ENCODE results near the gene MSI2. TPM values are rescaled to one million over a fixed set of nuclear protein-coding genes. Genes with fewer than 3 reads are reported as not detected.

MSI2 gene
- total and polyA plus RNA-seq, 8 donors: 35.0 to 49.5 (median 47.5) TPM

DNA sequence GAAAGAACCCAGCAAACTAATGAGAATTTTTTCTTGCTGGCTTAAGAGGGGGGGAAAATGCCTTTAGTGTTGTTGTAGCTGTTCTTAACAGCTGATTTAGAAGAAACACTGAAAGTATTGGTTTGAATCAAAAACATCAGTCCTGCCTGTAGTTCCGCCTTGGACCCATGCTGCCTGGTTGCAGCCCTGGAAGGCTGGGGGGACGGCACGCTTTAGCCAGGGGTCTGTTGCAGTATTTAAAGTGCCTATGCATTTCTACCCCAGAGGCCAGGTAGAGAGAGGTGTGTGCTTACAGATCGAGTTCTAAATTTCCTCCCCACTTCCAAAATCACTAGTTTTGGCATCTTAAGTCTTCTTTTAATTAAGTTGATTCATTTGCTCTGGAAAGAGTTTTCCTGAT is 286.9 kb downstream of the MSI2 start:
- Histone ChIP-seq H3K27me3 (no peaks in the 10 kb centered on the region), H3K4me1 (peaks cover 0 to 4% of the 10 kb centered on the region in 2 donors), H3K36me3 (no peaks in the 10 kb centered on the region), H3K9me3 (no peaks in the 10 kb centered on the region), H3K27ac (no peak overlapping the region), H3K4me3 (no peak overlapping the region)
- ATAC-seq (no peak), DNase-seq (no peak)
- intact Hi-C loops (cut with DNase I): no loop called here
- TF ChIP-seq, protein P1, sequence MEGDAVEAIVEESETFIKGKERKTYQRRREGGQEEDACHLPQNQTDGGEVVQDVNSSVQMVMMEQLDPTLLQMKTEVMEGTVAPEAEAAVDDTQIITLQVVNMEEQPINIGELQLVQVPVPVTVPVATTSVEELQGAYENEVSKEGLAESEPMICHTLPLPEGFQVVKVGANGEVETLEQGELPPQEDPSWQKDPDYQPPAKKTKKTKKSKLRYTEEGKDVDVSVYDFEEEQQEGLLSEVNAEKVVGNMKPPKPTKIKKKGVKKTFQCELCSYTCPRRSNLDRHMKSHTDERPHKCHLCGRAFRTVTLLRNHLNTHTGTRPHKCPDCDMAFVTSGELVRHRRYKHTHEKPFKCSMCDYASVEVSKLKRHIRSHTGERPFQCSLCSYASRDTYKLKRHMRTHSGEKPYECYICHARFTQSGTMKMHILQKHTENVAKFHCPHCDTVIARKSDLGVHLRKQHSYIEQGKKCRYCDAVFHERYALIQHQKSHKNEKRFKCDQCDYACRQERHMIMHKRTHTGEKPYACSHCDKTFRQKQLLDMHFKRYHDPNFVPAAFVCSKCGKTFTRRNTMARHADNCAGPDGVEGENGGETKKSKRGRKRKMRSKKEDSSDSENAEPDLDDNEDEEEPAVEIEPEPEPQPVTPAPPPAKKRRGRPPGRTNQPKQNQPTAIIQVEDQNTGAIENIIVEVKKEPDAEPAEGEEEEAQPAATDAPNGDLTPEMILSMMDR (IDR thresholded peaks at IDR 0.05): no peak

DNA sequence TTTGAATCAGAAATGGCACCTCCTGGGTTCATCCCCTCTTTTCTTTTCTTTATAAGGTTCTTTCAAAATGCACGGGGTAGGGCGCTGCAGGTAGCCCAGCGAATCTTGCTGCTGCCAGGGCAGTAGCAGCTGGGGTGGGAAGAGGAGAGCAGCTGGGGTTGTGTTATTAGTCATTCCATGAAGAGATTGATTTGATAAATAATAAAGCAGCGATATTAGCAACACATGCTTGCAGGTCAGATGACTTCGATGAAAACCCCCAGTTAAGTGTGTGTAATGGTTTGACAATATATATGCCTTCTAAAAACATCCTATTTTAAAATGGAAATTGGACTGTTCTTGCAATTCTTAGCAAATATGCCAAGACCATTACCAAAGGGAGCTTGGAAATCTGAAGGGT is 288.1 kb downstream of the MSI2 start:
- H3K27ac ChIP-seq: no peak overlapping the region
- intact Hi-C loops (cut with DNase I): no loop called here
- TF ChIP-seq, protein P1 (IDR thresholded peaks at IDR 0.05): no peak

DNA sequence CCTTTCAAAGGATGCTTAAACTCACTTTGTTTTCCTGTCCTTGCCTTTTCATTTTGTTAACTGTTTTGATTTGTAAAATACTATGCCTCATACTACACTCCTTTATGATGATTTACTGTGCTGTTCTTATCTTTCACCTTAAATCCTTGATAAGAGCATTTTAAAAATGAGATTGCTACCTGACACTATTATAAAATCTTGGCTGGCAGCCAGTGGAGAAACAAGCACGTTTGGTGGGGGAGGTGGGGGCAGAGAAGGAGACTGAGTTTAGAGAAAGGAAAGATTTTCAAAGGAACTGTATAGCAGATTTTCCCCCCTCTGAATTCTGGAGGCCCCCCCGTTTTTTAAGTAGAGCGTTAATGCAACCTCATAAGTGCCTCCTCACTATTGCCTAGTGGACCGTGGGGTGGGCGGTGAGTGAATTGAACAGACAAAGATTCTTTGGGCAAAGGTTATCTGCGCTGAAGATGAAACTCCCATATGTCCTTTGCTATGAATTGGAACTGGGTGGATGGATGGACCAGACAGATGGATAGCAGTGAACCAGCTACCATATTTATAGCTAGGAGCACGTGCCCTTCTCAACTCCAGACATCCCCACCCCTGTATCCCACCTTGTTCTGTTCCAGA is 288.6 kb downstream of the MSI2 start:
- DNase-seq: no peak
- TF ChIP-seq, protein P1 (IDR thresholded peaks at IDR 0.05): no peak
- intact Hi-C loops (cut with DNase I): no loop called here

More for the DNA sequence above, 288.1 kb downstream of the MSI2 start:
- ATAC-seq: no peak
- DNase-seq: no peak
- no peaks in the 10 kb centered on the region for H3K36me3 ChIP-seq
- H3K4me1 ChIP-seq: no peaks in the 10 kb centered on the region
- H3K9me3 ChIP-seq: no peaks in the 10 kb centered on the region
- no peaks in the 10 kb centered on the region for H3K27me3 ChIP-seq
- no peak overlapping the region for H3K4me3 ChIP-seq

DNA sequence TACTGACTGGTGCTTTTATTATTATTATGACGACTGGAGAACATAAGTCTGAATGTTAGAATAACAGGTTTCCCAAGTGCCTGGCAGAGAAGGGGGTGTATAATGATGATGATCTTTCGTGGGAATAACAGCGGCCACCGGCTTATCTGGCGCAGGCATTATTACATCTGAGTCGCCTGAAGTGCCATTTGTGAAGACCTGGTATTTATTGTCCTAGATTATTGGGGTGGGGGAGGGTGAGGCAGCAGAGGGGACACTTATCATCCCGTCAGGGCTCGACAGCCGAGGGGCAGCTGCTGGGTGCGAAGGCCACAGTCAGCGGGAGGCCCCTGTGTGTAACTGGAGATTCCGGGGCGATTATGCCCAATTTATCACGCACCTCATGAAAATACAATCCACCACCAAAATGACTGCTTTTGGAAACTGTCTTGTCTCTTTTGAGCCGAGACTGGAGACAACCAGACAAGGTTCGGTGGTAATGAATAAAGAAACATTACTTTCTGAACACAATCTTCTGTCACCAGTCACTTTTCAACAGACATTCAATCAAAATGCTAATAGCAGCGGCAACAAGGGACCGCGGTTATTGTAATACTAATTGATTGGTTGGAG is 289.5 kb downstream of the MSI2 start:
- intact Hi-C loops (cut with DNase I): no loop called here
- DNase-seq (no peak), ATAC-seq (no peak)
- Histone ChIP-seq H3K4me1 (no peaks in the 10 kb centered on the region), H3K27me3 (no peaks in the 10 kb centered on the region), H3K9me3 (no peaks in the 10 kb centered on the region), H3K27ac (no peak overlapping the region), H3K36me3 (no peaks in the 10 kb centered on the region), H3K4me3 (no peak overlapping the region)
- TF ChIP-seq, protein P1 (IDR thresholded peaks at IDR 0.05): no peak

More for the DNA sequence above, 288.6 kb downstream of the MSI2 start:
- Histone ChIP-seq H3K9me3 (no peaks in the 10 kb centered on the region), H3K36me3 (no peaks in the 10 kb centered on the region), H3K4me3 (no peak overlapping the region), H3K27me3 (no peaks in the 10 kb centered on the region), H3K4me1 (no peaks in the 10 kb centered on the region), H3K27ac (no peak overlapping the region)
- ATAC-seq: no peak

DNA sequence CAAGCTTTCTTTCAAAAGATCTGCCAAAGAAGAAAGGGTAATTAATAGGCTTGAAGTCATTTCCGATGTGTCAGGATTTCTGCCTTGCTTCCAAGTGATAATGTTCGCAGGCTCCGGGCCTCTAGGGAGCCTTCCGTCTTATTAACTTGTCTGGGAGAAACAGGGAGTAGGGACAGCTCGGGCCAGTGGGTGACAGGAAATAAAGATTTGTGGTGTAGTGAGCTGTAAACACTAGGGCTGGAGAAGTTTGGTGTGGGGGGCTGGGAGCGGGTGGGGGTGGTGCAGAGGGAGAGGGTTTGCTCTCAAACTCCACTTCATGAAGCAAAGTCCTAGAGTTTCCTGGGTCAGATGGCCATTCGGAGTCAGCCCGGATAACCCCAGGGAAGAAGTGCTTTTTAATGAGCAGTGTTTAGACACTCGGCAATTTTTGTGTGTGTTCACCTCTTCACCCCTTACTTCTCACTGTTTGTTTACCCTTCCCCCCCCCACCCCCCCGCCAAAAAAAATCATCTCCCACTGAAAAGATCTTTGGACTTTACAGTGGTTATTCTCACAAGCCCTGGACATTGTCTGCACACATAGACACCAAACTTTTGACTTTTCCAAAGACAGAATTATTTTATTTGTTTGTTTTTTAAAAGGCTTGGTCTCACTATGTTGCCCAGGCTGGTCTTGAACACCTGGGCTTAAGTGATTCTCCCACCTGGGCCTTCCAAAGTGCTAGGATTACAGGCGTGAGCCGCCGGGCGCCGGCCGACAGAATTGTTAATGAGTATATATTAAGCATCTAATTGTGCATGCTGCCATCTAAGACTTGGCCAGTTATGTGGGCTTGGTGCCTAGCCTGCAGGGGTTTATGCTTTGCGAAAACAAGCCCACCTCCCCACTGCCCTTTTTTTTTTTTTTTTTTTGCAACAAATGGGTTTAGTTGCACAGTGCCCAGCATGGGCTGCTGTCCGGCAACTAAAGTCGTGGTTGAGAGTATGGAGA is 292.4 kb downstream of the MSI2 start:
- intact Hi-C loops (cut with DNase I): no loop called here
- no peak for DNase-seq
- no peak for ATAC-seq

More for the DNA sequence above, 292.4 kb downstream of the MSI2 start:
- H3K27me3 ChIP-seq: peaks cover 0 to 14% of the 10 kb centered on the region in 2 donors
- no peaks in the 10 kb centered on the region for H3K36me3 ChIP-seq
- H3K4me1 ChIP-seq: peaks cover 5 to 7% of the 10 kb centered on the region in 2 donors
- no peak overlapping the region for H3K4me3 ChIP-seq
- no peaks in the 10 kb centered on the region for H3K9me3 ChIP-seq
- no peak overlapping the region for H3K27ac ChIP-seq
- TF ChIP-seq, protein P1 (IDR thresholded peaks at IDR 0.05): no peak

Data from left lung (tissue), 10 donors.